AG04450 (cell line): Measurements from ENCODE around the gene CCNJL. TPM values are rescaled to one million over a fixed set of nuclear protein-coding genes. Genes with fewer than 3 reads are reported as not detected.
A peak's percentile ranks its signal among the peaks of the same experiment; 100 is the strongest.

Experiments used
- CTCF ChIA-PET: fragments of 300-600, 350-600 bp; formaldehyde crosslinking; extraction: SDS; loops from one replicate; lab custom pipeline; 2022; ENCODE audit warnings: antibody characterized with exemption, inconsistent platforms; lab: Charles Lee
- POLR2A ChIA-PET: fragments of 350-600 bp; formaldehyde crosslinking; extraction: SDS; loops from one replicate; lab custom pipeline; 2021; ENCODE audit warnings: antibody characterized with exemption, inconsistent platforms; lab: Yijun Ruan, JAX
- DNase-seq: peaks from one replicate; pipeline ENCODE4 v3.0.0-alpha.2; 2011; ENCODE audit warnings: low read depth, low spot score
- H3K27ac ChIP-seq: one replicate; pipeline ENCODE4 v1.5.1; 2012; ENCODE audit warnings: low read depth, low read length, control low read depth
- H3K27me3 ChIP-seq: one replicate; pipeline ENCODE4 v1.6.0; 2012; ENCODE audit warnings: low read length; ENCODE audit not compliant: control insufficient read depth, insufficient read depth
- H3K4me3 ChIP-seq: 2 replicates; pipeline ENCODE4 v1.5.1; 2011; ENCODE audit warnings: mild to moderate bottlenecking, low read depth, low read length, control low read depth
- H3K9me3 ChIP-seq: 2 replicates; pipeline ENCODE4 v1.5.1; 2012; ENCODE audit warnings: low read length; ENCODE audit not compliant: control insufficient read depth, insufficient read depth
- polyA minus RNA-seq: library from RNA; depleted of rRNA, polyadenylated mRNA; stranded (reverse); fragments of >200 nt; gene quantifications from 2 replicates; pipeline ENCODE4 v1.2.3, GENCODE V29; 2011; rRNA and poly(A)+ RNA removed
- polyA plus RNA-seq: library from polyadenylated mRNA; depleted of rRNA; stranded (reverse); fragments of >200 nt; gene quantifications from 2 replicates; pipeline ENCODE4 v1.2.3, GENCODE V29; 2011; rRNA removed
- TF ChIP-seq, protein P1 (sequence below): IDR thresholded peaks from 2 replicates; pipeline ENCODE4 v1.5.1; 2011; ENCODE audit warnings: low read depth, low read length, control low read depth, inconsistent platforms

CCNJL gene
- 3.8 and 4.4 TPM in 2 replicates for polyA plus RNA-seq
- 5.6 and 5.8 TPM in 2 replicates for polyA minus RNA-seq

- H3K9me3 ChIP-seq: no peaks in the 10 kb centered on the region; the same call in 1 of the 2 replicates
- TF ChIP-seq, protein P1, sequence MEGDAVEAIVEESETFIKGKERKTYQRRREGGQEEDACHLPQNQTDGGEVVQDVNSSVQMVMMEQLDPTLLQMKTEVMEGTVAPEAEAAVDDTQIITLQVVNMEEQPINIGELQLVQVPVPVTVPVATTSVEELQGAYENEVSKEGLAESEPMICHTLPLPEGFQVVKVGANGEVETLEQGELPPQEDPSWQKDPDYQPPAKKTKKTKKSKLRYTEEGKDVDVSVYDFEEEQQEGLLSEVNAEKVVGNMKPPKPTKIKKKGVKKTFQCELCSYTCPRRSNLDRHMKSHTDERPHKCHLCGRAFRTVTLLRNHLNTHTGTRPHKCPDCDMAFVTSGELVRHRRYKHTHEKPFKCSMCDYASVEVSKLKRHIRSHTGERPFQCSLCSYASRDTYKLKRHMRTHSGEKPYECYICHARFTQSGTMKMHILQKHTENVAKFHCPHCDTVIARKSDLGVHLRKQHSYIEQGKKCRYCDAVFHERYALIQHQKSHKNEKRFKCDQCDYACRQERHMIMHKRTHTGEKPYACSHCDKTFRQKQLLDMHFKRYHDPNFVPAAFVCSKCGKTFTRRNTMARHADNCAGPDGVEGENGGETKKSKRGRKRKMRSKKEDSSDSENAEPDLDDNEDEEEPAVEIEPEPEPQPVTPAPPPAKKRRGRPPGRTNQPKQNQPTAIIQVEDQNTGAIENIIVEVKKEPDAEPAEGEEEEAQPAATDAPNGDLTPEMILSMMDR: no peak
- H3K4me3 ChIP-seq: peak within 1 kb of the TSS; percentile 84
- peaks cover 4% of the 10 kb centered on the region for H3K27me3 ChIP-seq
- CTCF ChIA-PET: interaction anchor here (0.7 to 1.8 kb wide), 4 partner anchors 32 to 290 kb away, joined by 3 to 6 read pairs (median 4); no protein-coding TSS in a partner anchor
- no peak within 1 kb of the TSS for H3K27ac ChIP-seq
- DNase-seq: no peak
- POLR2A ChIA-PET: interaction anchor here (0.6 to 0.7 kb wide), 3 partner anchors 45 to 303 kb away, joined by 3 to 7 read pairs (median 3); no protein-coding TSS in a partner anchor
These were observed at the start of gene CCNJL for GRCh38 chr5:160312134-160312959. Gene CCNJL (minus strand): TSS chr5:160312564. CDS start chr5:160311923, 641 bp downstream.

DNA sequence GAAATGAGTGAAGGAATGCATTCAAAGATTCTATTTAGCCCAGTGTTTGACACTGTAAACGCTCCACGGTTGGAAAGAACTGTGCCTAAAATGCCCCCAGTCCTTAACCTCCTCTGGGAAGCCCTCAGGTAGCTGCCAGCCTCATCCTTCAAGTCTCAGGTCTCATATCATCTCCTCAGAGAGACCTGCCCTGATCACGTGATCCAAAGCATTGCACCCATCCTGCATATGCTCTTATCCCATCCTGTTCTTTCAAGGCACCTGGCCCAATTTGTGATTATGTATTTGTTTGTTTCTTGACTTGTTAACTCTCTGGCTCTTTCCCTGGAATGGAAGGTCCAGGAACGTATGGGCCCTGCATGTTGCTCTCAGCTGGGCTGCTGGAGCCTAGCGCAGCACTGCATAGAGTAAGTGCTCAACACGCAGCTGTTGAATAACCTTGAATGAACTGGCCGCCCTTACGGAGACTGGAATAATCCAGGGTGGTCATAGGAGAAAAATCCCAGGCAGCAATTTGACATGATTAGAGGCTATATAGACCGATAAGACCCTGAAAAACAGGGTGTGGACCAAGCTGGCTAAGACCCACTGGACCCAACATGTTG, 49.4 kb upstream of the CCNJL start:
- Histone ChIP-seq H3K9me3 (no peaks in the 10 kb centered on the region), H3K4me3 (no peak overlapping the region), H3K27ac (no peak overlapping the region), H3K27me3 (no peaks in the 10 kb centered on the region)
- no peak for DNase-seq
- TF ChIP-seq, protein P1: no peak
- ChIA-PET POLR2A (no interaction called here), CTCF (interaction anchor here (3.5 kb wide), 1 partner anchor 340 kb away, joined by 21 read pairs; no protein-coding TSS in a partner anchor)

- Histone ChIP-seq H3K4me3 (no peak overlapping the region), H3K9me3 (no peaks in the 10 kb centered on the region), H3K27ac (no peak overlapping the region), H3K27me3 (no peaks in the 10 kb centered on the region)
- DNase-seq: no peak
- TF ChIP-seq, protein P1: no peak
- POLR2A ChIA-PET: no interaction called here
- CTCF ChIA-PET: interaction anchor here (0.7 to 3.5 kb wide), 5 partner anchors 9 to 395 kb away, joined by 3 to 21 read pairs (median 4); no protein-coding TSS in a partner anchor
These were observed 47.9 kb upstream of the CCNJL start for GRCh38 chr5:160360310-160360709.

- ChIA-PET POLR2A (no interaction called here), CTCF (interaction anchor here (0.7 to 3.5 kb wide), 4 partner anchors 10 to 395 kb away, joined by 3 to 21 read pairs (median 8); no protein-coding TSS in a partner anchor)
- TF ChIP-seq, protein P1: no peak
- no peak for DNase-seq
- H3K9me3 ChIP-seq: no peaks in the 10 kb centered on the region
- no peaks in the 10 kb centered on the region for H3K27me3 ChIP-seq
- no peak overlapping the region for H3K4me3 ChIP-seq
- H3K27ac ChIP-seq: no peak overlapping the region
These were observed 47.5 kb upstream of the CCNJL start for GRCh38 chr5:160359816-160360215.
